Hematopoietic multipotent progenitor cell treated with erythropoietin and hydrocortisone succinate and interleukin-3 and kit ligand, for 17 days (in vitro differentiated cells): ENCODE results near the gene RPP30.
"Not testable (repeated sequence)": the region's sequence is repeated elsewhere in the genome, so short reads cannot be mapped to it uniquely, and the experiment has no call there.

Experiments
- DNase-seq: peaks from one replicate; pipeline ENCODE4 v3.0.0-alpha.2; 2015; ENCODE audit warnings: low spot score

Gene RPP30

DNA sequence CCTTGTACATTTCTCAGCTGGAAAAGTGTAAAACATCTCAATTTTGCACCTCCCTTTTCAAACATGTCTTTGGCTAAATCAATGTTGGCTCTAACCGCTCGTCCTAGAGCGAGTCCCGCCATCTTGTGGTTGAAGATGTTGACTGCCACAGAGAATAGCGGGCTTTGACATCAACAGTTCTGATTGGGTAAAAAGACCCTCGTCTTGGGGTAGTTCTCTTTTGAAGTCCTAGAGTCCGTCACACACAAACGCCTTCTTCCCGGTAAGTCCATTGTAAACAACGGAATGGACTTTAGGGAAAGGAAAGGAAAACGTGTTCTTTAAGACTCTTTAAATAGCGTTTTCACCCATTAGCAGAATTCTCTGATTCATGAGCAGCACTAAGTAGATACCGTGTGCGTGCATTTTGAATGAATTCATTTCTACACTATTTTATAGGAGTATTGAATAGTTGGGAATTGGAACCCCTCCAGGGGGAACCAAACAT lies 452 bp upstream of the RPP30 start:
- DNase-seq: peak; percentile 23

DNA sequence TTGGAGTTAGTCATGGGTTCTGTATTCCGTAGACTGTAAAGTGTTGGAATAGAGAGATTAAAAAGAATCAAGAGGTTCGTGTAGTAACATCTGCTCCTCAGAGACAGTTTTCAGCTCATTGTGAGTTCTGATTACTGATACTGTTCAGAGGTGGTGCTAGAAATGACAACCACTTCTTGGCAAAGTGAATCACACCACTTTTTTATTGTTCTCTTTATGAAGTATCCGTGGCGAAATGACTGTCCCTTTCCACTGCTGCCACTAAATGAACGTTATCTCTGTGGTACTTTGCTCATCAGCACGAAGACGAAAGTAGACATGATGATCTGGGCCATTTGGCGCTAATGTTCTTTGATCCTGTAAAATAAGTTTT lies 860 bp downstream of the RPP30 start:
- DNase-seq: no peak

DNA sequence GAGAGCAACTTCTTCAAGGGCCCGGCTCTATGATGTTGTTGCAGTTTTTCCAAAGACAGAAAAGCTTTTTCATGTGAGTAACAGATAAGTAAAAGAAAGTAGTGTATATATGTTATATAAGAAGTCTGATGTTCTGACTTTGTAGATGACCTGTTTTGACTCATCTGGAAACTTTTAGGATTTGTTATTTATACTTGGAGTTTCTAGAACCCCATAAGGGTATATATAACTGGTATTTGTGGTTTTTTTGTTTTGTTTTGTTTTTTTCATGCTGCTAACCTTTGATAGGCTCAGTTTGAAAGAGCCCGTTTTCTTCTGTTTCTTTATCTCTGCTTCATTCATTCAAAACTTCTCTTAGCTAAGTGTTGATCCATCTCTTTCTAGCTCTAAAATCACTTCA lies 7.3 kb downstream of the RPP30 start:
- no peak for DNase-seq

DNA sequence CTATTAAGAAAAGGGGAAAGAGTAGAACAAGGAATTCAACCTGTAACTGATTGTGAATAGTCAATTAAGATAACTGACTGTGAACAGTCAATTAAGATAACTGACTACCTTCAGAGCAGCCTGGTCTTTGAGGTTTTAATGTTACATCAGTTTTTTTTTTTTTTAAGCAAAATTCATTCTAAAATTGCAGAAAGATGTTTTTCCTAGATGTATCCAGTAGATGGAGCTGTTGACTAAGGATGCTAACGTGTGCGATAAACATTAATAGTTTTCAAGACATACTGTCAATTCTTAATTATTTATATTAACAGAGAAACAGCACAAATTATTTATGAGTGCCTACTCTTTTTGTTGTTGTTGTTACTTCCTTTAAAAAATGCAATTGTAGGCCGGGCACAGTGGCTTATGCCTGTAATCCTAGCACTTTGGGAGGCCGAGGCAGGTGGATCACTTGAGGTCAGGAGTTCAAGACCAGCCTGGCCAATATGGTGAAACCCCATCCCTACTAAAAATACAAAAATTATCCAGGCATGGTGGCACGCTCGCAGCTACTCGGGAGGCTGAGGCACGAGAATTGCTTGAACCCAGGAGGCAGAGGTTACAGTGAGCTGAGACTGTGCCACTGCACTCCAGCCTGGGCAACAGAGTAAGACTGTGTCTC lies 8.4 kb downstream of the RPP30 start:
- DNase-seq: peak; percentile 60

GRCh38 chr10:90884431-90884830 lies 12.7 kb downstream of the RPP30 start:
- no peak for DNase-seq

DNA sequence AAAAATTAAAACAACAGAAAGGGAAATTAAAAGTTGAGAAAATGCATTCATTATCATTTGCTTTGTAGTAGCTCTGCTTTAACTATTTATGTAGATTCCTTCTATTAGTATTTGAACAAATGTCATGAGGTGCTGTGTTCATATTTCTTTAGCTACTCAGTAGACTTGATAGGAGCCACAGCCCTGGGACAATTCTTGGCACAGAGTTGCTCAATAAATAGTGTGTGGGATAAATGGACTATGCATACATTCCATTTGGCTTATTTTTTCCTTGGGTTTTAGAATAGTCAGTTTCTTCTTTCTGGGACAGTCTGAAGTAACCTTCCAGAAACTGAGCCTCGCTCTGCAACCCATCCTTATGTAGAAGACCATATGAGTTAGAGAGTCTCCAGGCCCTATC lies 13.4 kb downstream of the RPP30 start:
- no peak for DNase-seq

DNA sequence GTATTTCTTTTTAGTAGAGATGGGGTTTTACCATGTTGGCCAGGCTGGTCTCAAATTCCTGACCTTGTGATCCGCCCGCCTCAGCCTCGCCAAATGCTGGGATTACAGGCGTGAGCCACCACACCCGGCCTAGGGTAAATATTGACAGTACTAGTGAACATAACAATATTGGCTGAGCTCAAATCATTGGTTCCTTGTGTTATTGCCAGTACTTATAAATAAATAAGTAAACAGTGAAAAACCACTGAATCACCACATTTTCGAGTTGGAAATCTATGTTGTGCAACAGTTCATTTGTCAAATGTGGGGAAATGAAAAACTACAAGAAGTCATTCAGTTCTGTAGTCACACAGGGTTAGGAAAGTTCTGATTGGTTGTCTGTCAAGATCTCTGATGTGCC lies 15.8 kb downstream of the RPP30 start:
- DNase-seq: no peak

GRCh38 chr10:90888387-90888786 lies 16.6 kb downstream of the RPP30 start:
- DNase-seq: no peak

DNA sequence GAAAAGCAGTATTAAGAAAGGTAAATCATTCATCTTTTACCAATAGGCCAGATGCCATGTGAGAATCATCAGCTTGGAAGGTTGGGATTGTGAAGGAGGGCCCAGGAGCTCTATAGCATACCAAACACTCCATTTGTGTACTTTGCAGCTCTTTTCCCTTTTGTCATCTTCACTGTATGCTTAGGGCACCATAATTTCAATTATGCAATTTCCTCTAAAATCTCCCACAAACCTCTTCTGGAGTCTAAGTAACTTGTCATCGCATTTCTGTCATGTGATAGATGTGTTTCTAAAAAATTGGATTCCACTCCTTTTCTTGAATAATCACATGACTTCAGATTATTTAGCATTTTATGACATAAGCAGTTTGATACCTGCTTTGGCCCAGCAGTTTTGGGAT lies 17.9 kb downstream of the RPP30 start:
- DNase-seq: no peak

- DNase-seq: no peak
Observed at GRCh38 chr10:90890347-90890746, 18.6 kb downstream of the RPP30 start.

GRCh38 chr10:90893190-90893589 lies 21.4 kb downstream of the RPP30 start:
- DNase-seq: no peak

DNA sequence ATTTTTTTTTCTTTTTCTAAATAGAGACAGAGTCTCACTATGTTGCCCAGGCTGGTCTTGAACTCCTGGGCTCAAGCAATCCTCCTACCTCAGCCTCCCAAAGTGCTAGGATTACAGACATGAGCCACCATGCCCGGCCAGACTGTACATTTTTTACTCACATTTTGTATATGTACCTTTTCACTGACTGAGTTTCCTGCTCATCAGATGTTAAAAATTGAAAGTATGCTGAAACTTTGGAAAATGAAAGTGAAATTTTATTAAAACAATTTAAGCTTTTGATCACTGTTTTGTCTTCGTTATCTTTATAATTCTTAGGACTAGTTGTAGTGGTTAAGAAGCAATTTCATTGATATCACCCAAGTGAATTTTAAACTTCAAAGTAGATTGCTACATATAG lies 25.1 kb downstream of the RPP30 start:
- not testable (repeated sequence) for DNase-seq

- no peak for DNase-seq
Observed at GRCh38 chr10:90905925-90906324, 34.2 kb downstream of the RPP30 start.

GRCh38 chr10:90906596-90906995 lies 34.8 kb downstream of the RPP30 start:
- DNase-seq: no peak

DNA sequence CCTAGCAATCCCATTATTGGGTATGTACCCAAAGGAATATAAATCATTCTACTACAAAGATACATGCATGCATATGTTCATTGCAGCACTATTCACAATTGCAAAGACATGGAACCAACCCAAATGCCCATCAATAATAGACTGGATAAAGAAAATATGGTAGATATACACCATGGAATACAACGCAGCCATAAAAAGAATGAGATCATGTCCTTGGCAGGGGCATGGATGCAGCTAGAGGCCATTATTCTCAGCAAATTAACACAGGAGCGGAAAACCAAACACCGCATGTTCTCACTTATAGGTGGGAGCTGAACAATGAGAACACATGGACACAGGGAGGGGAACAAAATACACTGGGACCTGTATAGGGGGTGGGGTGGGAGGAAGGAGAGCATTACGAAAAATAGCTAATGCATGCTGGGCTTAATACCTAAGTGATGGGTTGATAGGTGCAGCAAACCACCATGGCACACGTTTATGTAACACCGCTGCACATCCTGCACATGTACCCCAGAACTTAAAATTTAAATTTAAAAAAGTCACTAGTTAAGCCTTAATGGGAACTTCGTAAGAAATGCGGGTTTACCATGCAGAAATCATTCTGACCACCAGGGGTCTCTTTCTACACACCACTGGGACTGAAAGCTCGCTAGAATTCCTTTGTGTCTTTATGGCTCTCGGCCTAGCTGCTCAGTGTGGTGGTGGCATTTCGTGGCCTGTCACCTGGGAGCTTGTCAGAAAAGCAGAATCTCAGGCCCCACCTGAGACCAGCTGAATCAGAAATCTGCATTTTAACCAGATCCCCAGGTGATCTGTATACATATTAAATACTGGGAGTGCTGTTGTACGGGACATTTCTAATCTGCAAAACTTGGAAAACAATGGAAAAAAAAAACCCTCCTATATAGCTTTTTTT lies 39.6 kb downstream of the RPP30 start:
- DNase-seq: peak; percentile 57

DNA sequence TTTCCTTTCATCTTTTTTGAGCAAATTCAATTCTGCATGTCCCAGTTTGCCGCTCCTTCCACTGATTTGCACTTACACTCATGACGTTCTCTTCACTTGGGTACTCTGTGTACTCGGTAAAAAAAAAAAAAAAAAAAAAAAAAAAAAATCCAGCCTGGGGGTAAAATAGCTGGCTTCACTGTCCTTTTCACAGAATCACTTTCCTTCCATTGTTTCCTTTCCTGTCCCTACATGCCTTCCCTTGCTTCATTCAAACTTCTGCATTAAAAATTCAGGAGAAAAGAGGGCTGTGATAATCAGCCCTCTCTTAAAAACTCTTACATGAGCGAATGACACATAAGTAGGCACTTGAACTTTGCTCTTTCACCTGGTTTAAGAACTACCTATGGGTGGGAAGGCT lies 40.4 kb downstream of the RPP30 start:
- no peak for DNase-seq

DNA sequence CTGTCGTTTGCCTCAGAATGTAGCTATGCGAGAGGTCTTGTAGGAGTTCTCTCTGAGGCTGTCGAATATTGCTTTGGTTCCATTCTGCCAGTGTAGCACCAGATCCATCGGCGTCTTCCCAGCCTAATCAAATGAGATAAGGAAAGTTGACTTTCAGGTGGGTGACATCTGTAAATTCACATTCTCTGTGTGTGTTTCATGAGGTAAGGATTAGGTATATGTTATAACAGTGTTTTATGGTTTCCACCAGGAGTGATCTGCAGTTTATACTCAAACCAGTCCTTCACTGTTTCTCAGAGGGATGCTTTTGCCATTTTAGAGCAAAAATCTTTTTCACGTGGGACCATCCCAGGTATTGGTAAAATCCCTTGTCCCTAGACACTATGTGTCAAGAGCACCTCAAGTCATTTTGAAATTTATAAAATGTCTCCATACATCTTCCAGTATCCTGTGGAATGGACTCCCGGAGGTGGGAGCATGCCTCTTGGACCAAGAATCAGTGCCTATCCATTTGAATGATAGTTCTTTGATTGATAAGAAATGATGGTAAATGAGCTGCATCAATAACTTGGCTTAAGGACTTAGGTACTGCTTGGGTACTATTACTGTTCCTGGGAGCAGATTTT lies 41.2 kb downstream of the RPP30 start:
- no peak for DNase-seq

DNA sequence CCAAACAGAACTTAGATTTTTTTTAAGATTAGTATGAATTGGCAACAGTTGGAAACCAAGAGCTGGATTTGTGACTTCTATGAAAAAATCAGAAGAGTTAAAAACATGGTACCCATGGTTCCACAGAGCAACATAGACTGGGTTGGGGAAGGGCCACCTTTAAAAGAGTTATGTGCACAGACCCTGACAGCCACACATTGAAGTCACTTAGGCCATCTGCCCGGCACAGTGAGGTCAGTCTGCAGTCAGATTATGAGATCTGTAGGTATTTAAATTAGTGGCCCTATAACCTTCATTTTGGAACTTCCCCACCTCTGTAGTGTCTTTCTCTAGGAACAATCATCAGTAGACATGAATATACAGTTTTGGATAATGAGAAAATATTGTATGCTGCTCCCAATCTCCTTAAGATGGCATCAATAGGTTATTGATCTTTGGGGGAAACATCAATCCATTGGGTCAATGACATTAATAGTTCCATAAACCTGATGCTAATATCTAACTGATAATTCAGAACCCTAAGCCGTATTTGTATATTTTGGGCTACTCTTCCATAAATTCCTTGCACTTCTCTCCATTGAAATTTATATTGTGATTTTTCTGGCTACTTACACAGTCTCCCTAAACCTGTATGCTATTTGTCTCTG lies 42.1 kb downstream of the RPP30 start:
- no peak for DNase-seq

- no peak for DNase-seq
Observed at GRCh38 chr10:90914992-90915765, 43.4 kb downstream of the RPP30 start.

GRCh38 chr10:90915766-90916075 lies 43.9 kb downstream of the RPP30 start:
- DNase-seq: no peak

DNA sequence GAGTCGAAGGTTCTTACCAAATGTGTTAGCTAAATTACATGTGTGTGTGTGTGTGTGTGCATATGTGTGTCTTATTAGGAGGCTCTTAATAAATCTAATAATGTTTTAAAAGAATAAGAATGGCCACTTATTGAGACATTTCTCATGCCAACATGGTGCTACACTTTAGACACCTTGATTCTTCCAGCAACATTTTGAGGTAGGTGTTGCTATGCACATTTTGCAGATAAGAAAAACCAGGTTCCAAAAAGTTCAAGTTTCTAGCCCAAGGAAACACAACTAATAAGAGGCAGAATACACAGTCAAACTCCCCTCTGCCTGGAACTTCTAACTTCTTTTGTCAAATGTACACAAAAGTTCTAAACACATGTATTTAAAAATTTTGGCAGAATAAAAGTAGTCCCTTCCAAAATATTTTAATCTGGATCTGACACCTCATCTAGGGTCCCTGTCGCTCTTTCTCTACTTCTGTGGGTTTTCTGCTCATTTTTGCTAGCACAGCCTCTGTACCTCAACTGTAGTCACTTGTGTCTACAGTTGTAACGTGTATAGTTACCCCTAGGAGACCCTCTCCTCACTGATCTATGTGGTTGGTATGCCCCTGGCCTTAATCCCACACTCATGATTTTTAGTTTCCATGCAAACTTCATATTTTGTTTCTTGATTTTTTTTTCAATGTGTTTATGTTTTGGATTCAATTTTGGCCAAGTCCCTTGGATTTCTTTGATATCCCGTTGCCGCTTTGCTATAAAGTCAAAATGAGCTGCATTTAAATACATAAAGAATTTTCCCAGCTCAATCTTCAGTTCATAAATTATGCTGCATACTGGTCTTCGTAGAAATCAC lies 44.8 kb downstream of the RPP30 start:
- DNase-seq: no peak
